Liver (tissue), 9 donors: ENCODE measurements around the gene ADGRL2. TPM values are rescaled to one million over a fixed set of nuclear protein-coding genes. Genes with fewer than 3 reads are reported as not detected.

Experiments
- DNase-seq: peaks from one replicate; pipeline ENCODE4 v3.0.0-alpha.2; 2017; ENCODE audit warnings: low spot score
- H3K27ac ChIP-seq, 2 donors: one replicate each; pipeline ENCODE4 v1.7.0; 2013; ENCODE audit warnings: inconsistent platforms in 2 of 2, low read length in 2 of 2, control low read depth in 1 of 2, low read depth in 1 of 2, mild to moderate bottlenecking in 1 of 2
- H3K27me3 ChIP-seq, 4 donors: one replicate each; pipeline versions ENCODE4 v1.6.1 to v1.7.0; 2013; ENCODE audit warnings: low read length in 3 of 4, inconsistent platforms in 1 of 4, mild to moderate bottlenecking in 1 of 4, moderate library complexity in 1 of 4; ENCODE audit not compliant: control insufficient read depth in 4 of 4, insufficient read depth in 4 of 4
- H3K36me3 ChIP-seq, 4 donors: one replicate each; pipeline versions ENCODE4 v1.6.1 to v1.7.0; 2013; ENCODE audit warnings: low read length in 3 of 4, mild to moderate bottlenecking in 3 of 4, low read depth in 1 of 4, moderate library complexity in 1 of 4; ENCODE audit not compliant: control insufficient read depth in 4 of 4, insufficient read depth in 3 of 4
- H3K4me1 ChIP-seq, 4 donors: one replicate each; pipeline versions ENCODE4 v1.6.1 to v1.7.0; 2013; ENCODE audit warnings: low read length in 3 of 4, mild to moderate bottlenecking in 3 of 4, moderate library complexity in 1 of 4; ENCODE audit not compliant: control insufficient read depth in 4 of 4, insufficient read depth in 4 of 4
- H3K4me3 ChIP-seq, 3 donors: one replicate each; pipeline versions ENCODE4 v1.6.1 to v1.7.0; 2013; ENCODE audit warnings: low read length in 3 of 3, control low read depth in 1 of 3, low read depth in 1 of 3, mild to moderate bottlenecking in 1 of 3
- H3K9ac ChIP-seq, 2 donors: one replicate each; pipeline ENCODE4 v1.7.0; 2013; ENCODE audit warnings: low read length in 2 of 2, mild to moderate bottlenecking in 2 of 2, moderate library complexity in 2 of 2, control low read depth in 1 of 2, low read depth in 1 of 2
- H3K9me3 ChIP-seq, 4 donors: one replicate each; pipeline versions ENCODE4 v1.6.1 to v1.7.0; 2013; ENCODE audit warnings: low read length in 3 of 4; ENCODE audit not compliant: control insufficient read depth in 4 of 4
- EGR1 ChIP-seq, 2 donors: IDR thresholded peaks; 2 replicates each; pipeline ENCODE4 v1.6.1; 2016 to 2018; ENCODE audit warnings: antibody characterized with exemption in 2 of 2, low read depth in 2 of 2
- FOXA1 ChIP-seq: IDR thresholded peaks from 2 replicates; pipeline ENCODE4 v1.6.1; 2016; ENCODE audit warnings: antibody characterized with exemption
- FOXA2 ChIP-seq: IDR thresholded peaks from 2 replicates; pipeline ENCODE4 v1.6.1; 2016; ENCODE audit warnings: antibody characterized with exemption
- GABPA ChIP-seq, 2 donors: IDR thresholded peaks in 1 of 2; conservative IDR thresholded peaks in 1 of 2; 2 replicates each; pipeline ENCODE4 v1.6.1; 2016; ENCODE audit warnings: antibody characterized with exemption in 2 of 2, mild to moderate bottlenecking in 1 of 2, moderate library complexity in 1 of 2
- HNF4A ChIP-seq, 2 donors: conservative IDR thresholded peaks; 2 replicates each; pipeline ENCODE4 v1.6.1; 2016; ENCODE audit warnings: antibody characterized with exemption in 2 of 2, mild to moderate bottlenecking in 2 of 2
- HNF4G ChIP-seq: IDR thresholded peaks from 2 replicates; pipeline ENCODE4 v1.6.1; 2016; ENCODE audit warnings: antibody characterized with exemption
- JUND ChIP-seq, 2 donors: IDR thresholded peaks; 2 replicates each; pipeline ENCODE4 v1.6.1; 2016; ENCODE audit warnings: antibody characterized with exemption in 2 of 2
- NR2F2 ChIP-seq: IDR thresholded peaks from 2 replicates; pipeline ENCODE4 v1.6.1; 2016; ENCODE audit warnings: antibody characterized with exemption
- RAD21 ChIP-seq, 2 donors: IDR thresholded peaks; 2 replicates each; pipeline ENCODE4 v1.6.1; 2016; ENCODE audit warnings: antibody characterized with exemption in 2 of 2, mild to moderate bottlenecking in 2 of 2
- RXRA ChIP-seq, 2 donors: IDR thresholded peaks; 2 replicates each; pipeline ENCODE4 v1.6.1; 2017 to 2018; ENCODE audit warnings: antibody characterized with exemption in 2 of 2, mild to moderate bottlenecking in 1 of 2
- SP1 ChIP-seq: IDR thresholded peaks from 2 replicates; pipeline ENCODE4 v1.6.1; 2018; ENCODE audit warnings: antibody characterized with exemption, mild to moderate bottlenecking
- TAF1 ChIP-seq: conservative IDR thresholded peaks from 2 replicates; pipeline ENCODE4 v1.6.1; 2016; ENCODE audit warnings: antibody characterized with exemption, mild to moderate bottlenecking
- YY1 ChIP-seq: IDR thresholded peaks from 2 replicates; pipeline ENCODE4 v1.6.1; 2016; ENCODE audit warnings: antibody characterized with exemption, mild to moderate bottlenecking
- WGBS: extraction: QIAGEN DNeasy Blood & Tissue Kit; methylation state at CpG from one replicate; pipeline ENCODE4 v1.1.7; 2013; 5-methylcytosine and 5-hydroxymethylcytosine counted together
- polyA plus RNA-seq, 2 donors: library from polyadenylated mRNA; stranded (reverse) in 1 of 2; unstranded in 1 of 2; fragments of 200-250 nt in 1 of 2; fragments of >200 nt in 1 of 2; fragmentation: Nextera tagmentation in 1 of 2; extraction: Ambion mirVana in 1 of 2; gene quantifications; one replicate each; pipeline versions ENCODE4 v1.2.1 to v1.2.3, GENCODE V29; 2013 to 2015
- total RNA-seq, 2 donors: library from RNA; depleted of rRNA; stranded (reverse); fragments of >200 nt; gene quantifications; one replicate each; pipeline ENCODE4 v1.2.3, GENCODE V29; 2014
- TF ChIP-seq, protein P1 (sequence below): IDR thresholded peaks from 2 replicates; pipeline ENCODE4 v1.6.1; 2016; ENCODE audit warnings: antibody characterized with exemption
- TF ChIP-seq, protein P2 (sequence below): fragments of 150-350 bp; IDR thresholded peaks from 2 replicates; pipeline ENCODE4 v1.5.1; 2017; ENCODE audit warnings: improper control_type of control experiment, low read depth, low read length; ENCODE audit not compliant: missing input control
- TF ChIP-seq, protein P3 (sequence below): IDR thresholded peaks from 2 replicates; pipeline ENCODE4 v1.6.1; 2016; ENCODE audit warnings: antibody characterized with exemption
- TF ChIP-seq, protein P4 (sequence below): IDR thresholded peaks from 2 replicates; pipeline ENCODE4 v1.6.1; 2016; ENCODE audit warnings: antibody characterized with exemption
- TF ChIP-seq, protein P5 (sequence below): IDR thresholded peaks from 2 replicates; pipeline ENCODE4 v1.6.1; 2016; ENCODE audit warnings: antibody characterized with exemption, mild to moderate bottlenecking
- donor health status: healthy.
- donor health status: healthy.
- donor health status: healthy.
- donor health status: healthy.
- donor health status: healthy.

The ADGRL2 gene
- total and polyA plus RNA-seq, 4 donors: 21.1 to 82.0 (median 31.7) TPM

DNA sequence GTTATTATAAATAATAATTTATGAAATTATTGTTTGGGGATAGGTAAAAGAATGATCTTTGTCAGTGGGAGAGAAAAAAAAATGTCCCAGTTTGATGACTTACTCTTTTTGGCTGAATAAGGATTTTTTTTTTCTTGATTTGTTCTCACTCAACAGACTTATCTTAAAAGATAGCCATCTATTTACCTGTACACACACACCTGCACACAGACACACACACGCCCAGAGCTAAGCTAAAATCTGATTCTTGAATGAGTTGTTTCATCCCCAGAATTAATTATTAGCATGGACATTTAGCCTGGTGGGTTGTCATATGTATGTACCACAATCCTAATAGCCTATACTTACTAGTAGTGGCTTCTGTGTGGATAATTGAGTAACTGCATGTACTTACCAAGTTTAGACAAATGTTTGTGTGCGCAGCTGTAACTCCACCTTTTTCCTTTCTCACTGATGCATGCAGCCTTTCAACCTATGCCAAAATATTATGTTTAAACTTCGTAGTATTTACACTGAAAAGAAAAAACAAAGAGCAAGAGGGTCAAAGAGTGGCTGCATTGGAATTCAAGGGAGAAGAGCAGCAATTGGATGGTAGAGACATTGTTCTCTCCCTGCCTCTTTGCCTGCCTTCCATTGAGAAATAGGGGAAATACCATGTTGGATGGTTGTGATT, 174.3 kb downstream of the ADGRL2 start:
- H3K36me3 ChIP-seq: peaks cover 0 to 5% (median 1%) of the 10 kb centered on the region in 4 donors
- 41% methylated on average over 3 of the region's 3 CpGs for WGBS
- peaks cover 0 to 21% (median 9%) of the 10 kb centered on the region in 4 donors for H3K4me1 ChIP-seq
- no peaks in the 10 kb centered on the region for H3K27me3 ChIP-seq
- no peak overlapping the region for H3K27ac ChIP-seq
- H3K9ac ChIP-seq: no peak overlapping the region
- DNase-seq: no peak
- no peaks in the 10 kb centered on the region for H3K9me3 ChIP-seq
- TF ChIP-seq FOXA2: peak; percentile 77
- peak in 1 of 2 donors; percentile 26 for TF ChIP-seq JUND (IDR thresholded peaks at IDR 0.05)
- TF ChIP-seq, protein P1, sequence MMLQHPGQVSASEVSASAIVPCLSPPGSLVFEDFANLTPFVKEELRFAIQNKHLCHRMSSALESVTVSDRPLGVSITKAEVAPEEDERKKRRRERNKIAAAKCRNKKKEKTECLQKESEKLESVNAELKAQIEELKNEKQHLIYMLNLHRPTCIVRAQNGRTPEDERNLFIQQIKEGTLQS: no peak
- no peak for TF ChIP-seq TAF1
- TF ChIP-seq NR2F2: peak; percentile 14
- TF ChIP-seq, protein P2, sequence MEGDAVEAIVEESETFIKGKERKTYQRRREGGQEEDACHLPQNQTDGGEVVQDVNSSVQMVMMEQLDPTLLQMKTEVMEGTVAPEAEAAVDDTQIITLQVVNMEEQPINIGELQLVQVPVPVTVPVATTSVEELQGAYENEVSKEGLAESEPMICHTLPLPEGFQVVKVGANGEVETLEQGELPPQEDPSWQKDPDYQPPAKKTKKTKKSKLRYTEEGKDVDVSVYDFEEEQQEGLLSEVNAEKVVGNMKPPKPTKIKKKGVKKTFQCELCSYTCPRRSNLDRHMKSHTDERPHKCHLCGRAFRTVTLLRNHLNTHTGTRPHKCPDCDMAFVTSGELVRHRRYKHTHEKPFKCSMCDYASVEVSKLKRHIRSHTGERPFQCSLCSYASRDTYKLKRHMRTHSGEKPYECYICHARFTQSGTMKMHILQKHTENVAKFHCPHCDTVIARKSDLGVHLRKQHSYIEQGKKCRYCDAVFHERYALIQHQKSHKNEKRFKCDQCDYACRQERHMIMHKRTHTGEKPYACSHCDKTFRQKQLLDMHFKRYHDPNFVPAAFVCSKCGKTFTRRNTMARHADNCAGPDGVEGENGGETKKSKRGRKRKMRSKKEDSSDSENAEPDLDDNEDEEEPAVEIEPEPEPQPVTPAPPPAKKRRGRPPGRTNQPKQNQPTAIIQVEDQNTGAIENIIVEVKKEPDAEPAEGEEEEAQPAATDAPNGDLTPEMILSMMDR: no peak
- TF ChIP-seq, protein P3, sequence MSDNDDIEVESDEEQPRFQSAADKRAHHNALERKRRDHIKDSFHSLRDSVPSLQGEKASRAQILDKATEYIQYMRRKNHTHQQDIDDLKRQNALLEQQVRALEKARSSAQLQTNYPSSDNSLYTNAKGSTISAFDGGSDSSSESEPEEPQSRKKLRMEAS: peak; percentile 19
- TF ChIP-seq, protein P4, sequence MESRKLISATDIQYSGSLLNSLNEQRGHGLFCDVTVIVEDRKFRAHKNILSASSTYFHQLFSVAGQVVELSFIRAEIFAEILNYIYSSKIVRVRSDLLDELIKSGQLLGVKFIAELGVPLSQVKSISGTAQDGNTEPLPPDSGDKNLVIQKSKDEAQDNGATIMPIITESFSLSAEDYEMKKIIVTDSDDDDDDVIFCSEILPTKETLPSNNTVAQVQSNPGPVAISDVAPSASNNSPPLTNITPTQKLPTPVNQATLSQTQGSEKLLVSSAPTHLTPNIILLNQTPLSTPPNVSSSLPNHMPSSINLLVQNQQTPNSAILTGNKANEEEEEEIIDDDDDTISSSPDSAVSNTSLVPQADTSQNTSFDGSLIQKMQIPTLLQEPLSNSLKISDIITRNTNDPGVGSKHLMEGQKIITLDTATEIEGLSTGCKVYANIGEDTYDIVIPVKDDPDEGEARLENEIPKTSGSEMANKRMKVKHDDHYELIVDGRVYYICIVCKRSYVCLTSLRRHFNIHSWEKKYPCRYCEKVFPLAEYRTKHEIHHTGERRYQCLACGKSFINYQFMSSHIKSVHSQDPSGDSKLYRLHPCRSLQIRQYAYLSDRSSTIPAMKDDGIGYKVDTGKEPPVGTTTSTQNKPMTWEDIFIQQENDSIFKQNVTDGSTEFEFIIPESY: no peak
- TF ChIP-seq RXRA (IDR thresholded peaks at IDR 0.05): peak; percentile 40 to 72
- TF ChIP-seq RAD21 (IDR thresholded peaks at IDR 0.05): peak; percentile 11 to 29
- peak; percentile 44 for TF ChIP-seq SP1
- TF ChIP-seq YY1: peak; percentile 58
- peak; percentile 51 to 70 for TF ChIP-seq HNF4A (conservative IDR thresholded peaks at IDR 0.05)
- no peak for TF ChIP-seq GABPA (IDR thresholded peaks at IDR 0.05 in 1 of 2, conservative IDR thresholded peaks at IDR 0.05 in 1 of 2)
- TF ChIP-seq HNF4G: no peak
- TF ChIP-seq, protein P5, sequence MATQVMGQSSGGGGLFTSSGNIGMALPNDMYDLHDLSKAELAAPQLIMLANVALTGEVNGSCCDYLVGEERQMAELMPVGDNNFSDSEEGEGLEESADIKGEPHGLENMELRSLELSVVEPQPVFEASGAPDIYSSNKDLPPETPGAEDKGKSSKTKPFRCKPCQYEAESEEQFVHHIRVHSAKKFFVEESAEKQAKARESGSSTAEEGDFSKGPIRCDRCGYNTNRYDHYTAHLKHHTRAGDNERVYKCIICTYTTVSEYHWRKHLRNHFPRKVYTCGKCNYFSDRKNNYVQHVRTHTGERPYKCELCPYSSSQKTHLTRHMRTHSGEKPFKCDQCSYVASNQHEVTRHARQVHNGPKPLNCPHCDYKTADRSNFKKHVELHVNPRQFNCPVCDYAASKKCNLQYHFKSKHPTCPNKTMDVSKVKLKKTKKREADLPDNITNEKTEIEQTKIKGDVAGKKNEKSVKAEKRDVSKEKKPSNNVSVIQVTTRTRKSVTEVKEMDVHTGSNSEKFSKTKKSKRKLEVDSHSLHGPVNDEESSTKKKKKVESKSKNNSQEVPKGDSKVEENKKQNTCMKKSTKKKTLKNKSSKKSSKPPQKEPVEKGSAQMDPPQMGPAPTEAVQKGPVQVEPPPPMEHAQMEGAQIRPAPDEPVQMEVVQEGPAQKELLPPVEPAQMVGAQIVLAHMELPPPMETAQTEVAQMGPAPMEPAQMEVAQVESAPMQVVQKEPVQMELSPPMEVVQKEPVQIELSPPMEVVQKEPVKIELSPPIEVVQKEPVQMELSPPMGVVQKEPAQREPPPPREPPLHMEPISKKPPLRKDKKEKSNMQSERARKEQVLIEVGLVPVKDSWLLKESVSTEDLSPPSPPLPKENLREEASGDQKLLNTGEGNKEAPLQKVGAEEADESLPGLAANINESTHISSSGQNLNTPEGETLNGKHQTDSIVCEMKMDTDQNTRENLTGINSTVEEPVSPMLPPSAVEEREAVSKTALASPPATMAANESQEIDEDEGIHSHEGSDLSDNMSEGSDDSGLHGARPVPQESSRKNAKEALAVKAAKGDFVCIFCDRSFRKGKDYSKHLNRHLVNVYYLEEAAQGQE: peak; percentile 32
- no peak for TF ChIP-seq EGR1 (IDR thresholded peaks at IDR 0.05; ENCODE audit: low read depth in 2 of 2)
- TF ChIP-seq FOXA1: peak; percentile 23
- no peak overlapping the region for H3K4me3 ChIP-seq
